ENCODE results near the gene SCD5. TPM values are rescaled to one million over a fixed set of nuclear protein-coding genes. Genes with fewer than 3 reads are reported as not detected.

The SCD5 gene
- total and polyA plus RNA-seq, 9 of the 15 experiments (the other 6 are each of a cell fraction or from before 2014, with no cell fraction given) = 0.01 to 0.20 (median 0.03) TPM; not detected in 5

GRCh38 chr4:82809619-82810018 is 11.0 kb upstream of the SCD5 start:
- ChIA-PET POLR2A (no interaction called here), CTCF (ENCODE audit: low intra/inter-chr PET ratio) (no interaction called here)
- Histone ChIP-seq H3K9ac (ENCODE audit: insufficient read depth in 1 of 2, low read depth in 2 of 2, low read length in 2 of 2) (no peak overlapping the region), H3K36me3 (ENCODE audit: control insufficient read depth, insufficient read depth, low read length) (no peaks in the 10 kb centered on the region), H3K27ac (ENCODE audit: extremely low read depth, low read depth, low read length) (no peak overlapping the region), H4K20me1 (replicated peaks; ENCODE audit: control insufficient read depth, insufficient read depth, low read length) (no peaks in the 10 kb centered on the region; the same call in 1 of the 2 replicates), H3K4me3 (no peak overlapping the region), H3K27me3 (ENCODE audit: control insufficient read depth in 2 of 2, insufficient read depth in 2 of 2, low read length in 2 of 2) (no peaks in the 10 kb centered on the region; a peak in 2 of 5 replicates), H3K4me1 (replicated peaks in 1 of 2; ENCODE audit: control insufficient read depth in 2 of 2, insufficient read depth in 2 of 2, low read length in 2 of 2) (no peaks in the 10 kb centered on the region), H3K9me3 (replicated peaks; ENCODE audit: control insufficient read depth, insufficient read depth, low read depth, low read length) (no peaks in the 10 kb centered on the region), H2AFZ (ENCODE audit: low read depth, low read length) (no peak overlapping the region), H3K4me2 (ENCODE audit: insufficient read depth, low read length) (no peak overlapping the region), H3K9me1 (ENCODE audit: control insufficient read depth, insufficient read depth, low read length) (no peaks in the 10 kb centered on the region), H3K79me2 (ENCODE audit: control insufficient read depth, insufficient read depth, low read length) (no peaks in the 10 kb centered on the region)
- DNase-seq (ENCODE audit: extremely low read depth in 1 of 4, low spot score in 3 of 4) (no peak), FAIRE-seq (no peak), ATAC-seq (no peak)
- in situ Hi-C loops (cut with MboI) = no loop called here
- no TSS peak for BruUV-seq (replicated peaks)
- intact Hi-C loops (cut with micrococcal nuclease) = no loop called here
- no peak for TF ChIP-seq ZNF263 (CRISPR knock-in tag; IDR thresholded peaks at IDR 0.05; ENCODE audit: borderline replicate concordance)
- no peak for TF ChIP-seq SAP30 (IDR thresholded peaks at IDR 0.05; ENCODE audit: borderline replicate concordance, insufficient read depth, low read depth, low read length, poor library complexity, severe bottlenecking)
- TF ChIP-seq MECOM (CRISPR knock-in tag; IDR thresholded peaks at IDR 0.05) = no peak
- no peak for TF ChIP-seq USF2 (CRISPR knock-in tag; IDR thresholded peaks at IDR 0.05)
- no peak for TF ChIP-seq ATF6 (CRISPR knock-in tag; IDR thresholded peaks at IDR 0.05)
- no peak for TF ChIP-seq RBM34 (IDR thresholded peaks at IDR 0.05; ENCODE audit: borderline replicate concordance, insufficient read depth, low read length)
- no peak for TF ChIP-seq PML (IDR thresholded peaks at IDR 0.05; ENCODE audit: low read length)
- no peak for TF ChIP-seq NFRKB (IDR thresholded peaks at IDR 0.05; ENCODE audit: low read depth)
- TF ChIP-seq CXXC5 (CRISPR knock-in tag; IDR thresholded peaks at IDR 0.05) = no peak
- no peak for TF ChIP-seq MITF (IDR thresholded peaks at IDR 0.05)
- TF ChIP-seq ZNF354B (CRISPR knock-in tag; IDR thresholded peaks at IDR 0.05) = no peak
